GM23338 (cell line): ENCODE results near the gene MYOM3. TPM values are rescaled to one million over a fixed set of nuclear protein-coding genes. Genes with fewer than 3 reads are reported as not detected.

Source experiments
- ATAC-seq: fragments of 200-7000 bp; cut with Tn5 transposase; 3 replicates; pipeline ENCODE4 v1.9.1; 2020
- DNase-seq: peaks from one replicate; pipeline ENCODE4 v3.0.0-alpha.2; 2015; ENCODE audit warnings: low spot score
- H2AFZ ChIP-seq: fragments of 200-600 bp; sonication (generic); 2 replicates; pipeline ENCODE4 v1.8.0; 2016; ENCODE audit warnings: antibody characterized with exemption, mild to moderate bottlenecking, moderate library complexity
- H3F3A ChIP-seq: fragments of 200-600 bp; sonication (generic); replicated peaks from 2 replicates; pipeline ENCODE4 v1.8.0; 2017; ENCODE audit warnings: antibody characterized with exemption, mixed run types, low read depth
- H3K27ac ChIP-seq: fragments of 200-600 bp; sonication (generic); 2 replicates; pipeline ENCODE4 v1.6.1; 2016; ENCODE audit warnings: low read depth
- H3K27me3 ChIP-seq: fragments of 200-600 bp; sonication (generic); 2 replicates; pipeline ENCODE4 v1.8.0; 2016; ENCODE audit warnings: mild to moderate bottlenecking, mixed run types, moderate library complexity; ENCODE audit not compliant: insufficient read depth
- H3K36me3 ChIP-seq: fragments of 200-600 bp; sonication (generic); 2 replicates; pipeline ENCODE4 v1.8.0; 2016; ENCODE audit warnings: mild to moderate bottlenecking; ENCODE audit not compliant: insufficient read depth
- H3K4me1 ChIP-seq: fragments of 200-600 bp; sonication (generic); 2 replicates; pipeline ENCODE4 v1.8.0; 2016; ENCODE audit warnings: mild to moderate bottlenecking, moderate library complexity; ENCODE audit not compliant: insufficient read depth
- H3K4me2 ChIP-seq: fragments of 200-600 bp; sonication (generic); 2 replicates; pipeline ENCODE4 v1.7.1; 2017; ENCODE audit warnings: mixed run types
- H3K4me3 ChIP-seq: fragments of 200-600 bp; sonication (generic); 2 replicates; pipeline ENCODE4 v1.6.1; 2016; ENCODE audit warnings: mixed run types
- H3K79me2 ChIP-seq: fragments of 200-600 bp; sonication (generic); replicated peaks from 2 replicates; pipeline ENCODE4 v1.8.0; 2017; ENCODE audit warnings: mild to moderate bottlenecking; ENCODE audit not compliant: insufficient read depth
- H3K9me2 ChIP-seq: fragments of 200-600 bp; sonication (generic); 2 replicates; pipeline ENCODE4 v1.8.0; 2017; ENCODE audit not compliant: insufficient read depth
- H4K20me1 ChIP-seq: fragments of 200-600 bp; sonication (generic); replicated peaks from 2 replicates; pipeline ENCODE4 v1.8.0; 2017; ENCODE audit warnings: mild to moderate bottlenecking; ENCODE audit not compliant: insufficient read depth
- H3K27ac Mint-ChIP-seq: 2 replicates; pipeline ENCODE4 v1.8.0; 2020; ENCODE audit warnings: inconsistent platforms, mild to moderate bottlenecking, moderate library complexity, mixed read lengths
- H3K27me3 Mint-ChIP-seq: 3 replicates; pipeline ENCODE4 v1.8.0; 2022; ENCODE audit warnings: low read depth, mild to moderate bottlenecking, moderate library complexity, mixed read lengths, inconsistent platforms; ENCODE audit not compliant: insufficient read depth, poor library complexity
- H3K36me3 Mint-ChIP-seq: 3 replicates; pipeline ENCODE4 v1.8.0; 2021; ENCODE audit warnings: low read depth, mild to moderate bottlenecking, inconsistent platforms, moderate library complexity, mixed read lengths
- H3K4me1 Mint-ChIP-seq: 3 replicates; pipeline ENCODE4 v1.8.0; 2020; ENCODE audit warnings: mild to moderate bottlenecking, inconsistent platforms, mixed read lengths
- H3K4me3 Mint-ChIP-seq: 3 replicates; pipeline ENCODE4 v1.8.0; 2021; ENCODE audit warnings: moderate library complexity, mild to moderate bottlenecking, inconsistent platforms, mixed read lengths
- H3K9me3 Mint-ChIP-seq: 3 replicates; pipeline ENCODE4 v1.8.0; 2020; ENCODE audit warnings: moderate library complexity, mild to moderate bottlenecking, inconsistent platforms, mixed read lengths
- CTCF ChIP-seq, 2 experiments: fragments of 200-600 bp in 1 of 2; sonication (generic) in 1 of 2; conservative IDR thresholded peaks; 2 replicates each; pipeline versions ENCODE4 v1.5.1 to v1.6.1; 2016 to 2017; ENCODE audit warnings: antibody characterized with exemption in 2 of 2, low read depth in 2 of 2, mild to moderate bottlenecking in 2 of 2, moderate library complexity in 1 of 2
- EZH2 ChIP-seq: fragments of 200-600 bp; sonication (generic); IDR thresholded peaks from one replicate; pipeline ENCODE4 v1.8.0; 2017; ENCODE audit warnings: antibody characterized with exemption, mild to moderate bottlenecking, low read depth; ENCODE audit not compliant: unreplicated experiment
- EZH2phosphoT487 ChIP-seq: fragments of 200-600 bp; sonication (generic); IDR thresholded peaks from one replicate; pipeline ENCODE4 v1.8.1; 2018; ENCODE audit warnings: antibody characterized with exemption; ENCODE audit not compliant: unreplicated experiment
- POLR2AphosphoS5 ChIP-seq: IDR thresholded peaks from 2 replicates; pipeline ENCODE4 v1.6.1; 2016; ENCODE audit warnings: antibody characterized with exemption, low read depth
- REST ChIP-seq: IDR thresholded peaks from one replicate; pipeline ENCODE4 v1.6.1; 2018; ENCODE audit warnings: antibody characterized with exemption; ENCODE audit not compliant: unreplicated experiment
- STAT1 ChIP-seq: IDR thresholded peaks from one replicate; pipeline ENCODE4 v1.6.1; 2016; ENCODE audit warnings: antibody characterized with exemption; ENCODE audit not compliant: unreplicated experiment
- polyA plus RNA-seq: library from polyadenylated mRNA; unstranded; fragments of >200 nt; fragmentation: Nextera tagmentation; extraction: Ambion mirVana; gene quantifications from 2 replicates; pipeline ENCODE4 v1.2.1, GENCODE V29; 2016
- total RNA-seq: library from RNA; depleted of rRNA; stranded (reverse); fragments of >200 nt; shearing (Covaris generic); gene quantifications from 2 replicates; pipeline ENCODE4 v1.2.3, GENCODE V29; 2014
- TF ChIP-seq, protein P1 (sequence below): fragments of 250-450 bp; sonication (Bioruptor Pico); IDR thresholded peaks from 2 replicates; pipeline ENCODE4 v1.5.0; 2020; ENCODE audit warnings: mild to moderate bottlenecking, moderate library complexity

Gene MYOM3
- total and polyA plus RNA-seq, 2 experiments from 2014 or later = not detected

- TF ChIP-seq, protein P1, sequence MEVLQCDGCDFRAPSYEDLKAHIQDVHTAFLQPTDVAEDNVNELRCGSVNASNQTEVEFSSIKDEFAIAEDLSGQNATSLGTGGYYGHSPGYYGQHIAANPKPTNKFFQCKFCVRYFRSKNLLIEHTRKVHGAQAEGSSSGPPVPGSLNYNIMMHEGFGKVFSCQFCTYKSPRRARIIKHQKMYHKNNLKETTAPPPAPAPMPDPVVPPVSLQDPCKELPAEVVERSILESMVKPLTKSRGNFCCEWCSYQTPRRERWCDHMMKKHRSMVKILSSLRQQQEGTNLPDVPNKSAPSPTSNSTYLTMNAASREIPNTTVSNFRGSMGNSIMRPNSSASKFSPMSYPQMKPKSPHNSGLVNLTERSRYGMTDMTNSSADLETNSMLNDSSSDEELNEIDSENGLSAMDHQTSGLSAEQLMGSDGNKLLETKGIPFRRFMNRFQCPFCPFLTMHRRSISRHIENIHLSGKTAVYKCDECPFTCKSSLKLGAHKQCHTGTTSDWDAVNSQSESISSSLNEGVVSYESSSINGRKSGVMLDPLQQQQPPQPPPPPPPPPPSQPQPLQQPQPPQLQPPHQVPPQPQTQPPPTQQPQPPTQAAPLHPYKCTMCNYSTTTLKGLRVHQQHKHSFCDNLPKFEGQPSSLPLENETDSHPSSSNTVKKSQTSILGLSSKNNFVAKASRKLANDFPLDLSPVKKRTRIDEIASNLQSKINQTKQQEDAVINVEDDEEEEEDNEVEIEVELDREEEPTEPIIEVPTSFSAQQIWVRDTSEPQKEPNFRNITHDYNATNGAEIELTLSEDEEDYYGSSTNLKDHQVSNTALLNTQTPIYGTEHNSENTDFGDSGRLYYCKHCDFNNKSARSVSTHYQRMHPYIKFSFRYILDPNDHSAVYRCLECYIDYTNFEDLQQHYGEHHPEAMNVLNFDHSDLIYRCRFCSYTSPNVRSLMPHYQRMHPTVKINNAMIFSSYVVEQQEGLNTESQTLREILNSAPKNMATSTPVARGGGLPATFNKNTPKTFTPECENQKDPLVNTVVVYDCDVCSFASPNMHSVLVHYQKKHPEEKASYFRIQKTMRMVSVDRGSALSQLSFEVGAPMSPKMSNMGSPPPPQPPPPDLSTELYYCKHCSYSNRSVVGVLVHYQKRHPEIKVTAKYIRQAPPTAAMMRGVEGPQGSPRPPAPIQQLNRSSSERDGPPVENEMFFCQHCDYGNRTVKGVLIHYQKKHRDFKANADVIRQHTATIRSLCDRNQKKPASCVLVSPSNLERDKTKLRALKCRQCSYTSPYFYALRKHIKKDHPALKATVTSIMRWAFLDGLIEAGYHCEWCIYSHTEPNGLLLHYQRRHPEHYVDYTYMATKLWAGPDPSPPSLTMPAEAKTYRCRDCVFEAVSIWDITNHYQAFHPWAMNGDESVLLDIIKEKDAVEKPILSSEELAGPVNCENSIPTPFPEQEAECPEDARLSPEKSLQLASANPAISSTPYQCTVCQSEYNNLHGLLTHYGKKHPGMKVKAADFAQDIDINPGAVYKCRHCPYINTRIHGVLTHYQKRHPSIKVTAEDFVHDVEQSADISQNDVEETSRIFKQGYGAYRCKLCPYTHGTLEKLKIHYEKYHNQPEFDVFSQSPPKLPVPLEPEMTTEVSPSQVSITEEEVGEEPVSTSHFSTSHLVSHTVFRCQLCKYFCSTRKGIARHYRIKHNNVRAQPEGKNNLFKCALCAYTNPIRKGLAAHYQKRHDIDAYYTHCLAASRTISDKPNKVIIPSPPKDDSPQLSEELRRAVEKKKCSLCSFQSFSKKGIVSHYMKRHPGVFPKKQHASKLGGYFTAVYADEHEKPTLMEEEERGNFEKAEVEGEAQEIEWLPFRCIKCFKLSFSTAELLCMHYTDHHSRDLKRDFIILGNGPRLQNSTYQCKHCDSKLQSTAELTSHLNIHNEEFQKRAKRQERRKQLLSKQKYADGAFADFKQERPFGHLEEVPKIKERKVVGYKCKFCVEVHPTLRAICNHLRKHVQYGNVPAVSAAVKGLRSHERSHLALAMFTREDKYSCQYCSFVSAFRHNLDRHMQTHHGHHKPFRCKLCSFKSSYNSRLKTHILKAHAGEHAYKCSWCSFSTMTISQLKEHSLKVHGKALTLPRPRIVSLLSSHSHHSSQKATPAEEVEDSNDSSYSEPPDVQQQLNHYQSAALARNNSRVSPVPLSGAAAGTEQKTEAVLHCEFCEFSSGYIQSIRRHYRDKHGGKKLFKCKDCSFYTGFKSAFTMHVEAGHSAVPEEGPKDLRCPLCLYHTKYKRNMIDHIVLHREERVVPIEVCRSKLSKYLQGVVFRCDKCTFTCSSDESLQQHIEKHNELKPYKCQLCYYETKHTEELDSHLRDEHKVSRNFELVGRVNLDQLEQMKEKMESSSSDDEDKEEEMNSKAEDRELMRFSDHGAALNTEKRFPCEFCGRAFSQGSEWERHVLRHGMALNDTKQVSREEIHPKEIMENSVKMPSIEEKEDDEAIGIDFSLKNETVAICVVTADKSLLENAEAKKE (CRISPR knock-in tag) = no peak
- TF ChIP-seq POLR2AphosphoS5 = no peak
- TF ChIP-seq EZH2 = no peak
- no peak for TF ChIP-seq EZH2phosphoT487
- no peak for TF ChIP-seq CTCF (conservative IDR thresholded peaks at IDR 0.05; ENCODE audit: low read depth in 2 of 2)
Observed at GRCh38 chr1:24126672-24127023, 14.7 kb upstream of the MYOM3 start (continued).

DNA sequence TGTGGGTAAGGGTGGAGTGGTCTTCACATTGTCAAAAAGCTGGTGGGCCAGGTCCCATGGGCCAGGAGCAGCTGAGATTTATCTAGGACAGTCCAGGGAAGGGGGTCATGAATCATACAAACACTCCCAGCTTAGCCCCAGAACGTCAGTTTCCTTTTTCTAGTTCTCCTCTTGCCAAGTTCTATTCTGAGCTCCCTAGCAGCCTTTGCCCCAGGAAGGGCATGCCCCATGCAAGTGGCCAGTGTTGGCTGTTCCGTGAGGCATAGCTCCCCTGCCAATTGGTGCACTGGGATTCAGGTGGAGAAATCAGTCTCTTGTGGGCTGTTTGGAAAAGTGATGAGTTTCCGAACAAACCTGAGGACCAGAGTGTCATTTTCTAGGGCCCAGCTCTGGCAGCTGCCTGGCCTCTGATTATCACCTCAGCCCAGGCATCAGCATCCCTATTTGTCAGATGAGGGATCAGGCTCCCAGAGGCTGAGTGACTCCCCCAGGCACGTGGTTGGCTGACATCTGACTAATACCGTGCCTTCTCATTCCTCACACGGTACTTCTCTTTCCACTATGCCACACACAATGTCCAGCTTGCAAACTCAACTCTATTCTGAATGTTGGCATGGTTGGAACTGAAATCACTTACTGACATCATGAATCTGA lies 14.2 kb upstream of the MYOM3 start:
- H3K79me2 ChIP-seq = no peaks in the 10 kb centered on the region
- no peaks in the 10 kb centered on the region for H3K27me3 ChIP-seq
- H3K4me1 ChIP-seq = no peaks in the 10 kb centered on the region
- Mint-ChIP-seq H3K9me3 (peaks cover 14% of the 10 kb centered on the region; the same call in 2 of the 3 replicates), H3K36me3 (peaks cover 8% of the 10 kb centered on the region; the same call in 1 of the 3 replicates), H3K4me3 (no peak overlapping the region), H3K4me1 (peaks cover 10% of the 10 kb centered on the region), H3K27ac (no peak overlapping the region), H3K27me3 (peaks cover 5% of the 10 kb centered on the region)
- ATAC-seq (no peak), DNase-seq (no peak)
- no peak overlapping the region for H2AFZ ChIP-seq
- H3F3A ChIP-seq = no peaks in the 10 kb centered on the region
- H3K27ac ChIP-seq = no peak overlapping the region
- no peaks in the 10 kb centered on the region for H3K9me2 ChIP-seq
- no peak overlapping the region for H3K4me2 ChIP-seq
- no peaks in the 10 kb centered on the region for H3K36me3 ChIP-seq
- no peak overlapping the region for H3K4me3 ChIP-seq
- no peaks in the 10 kb centered on the region for H4K20me1 ChIP-seq
- TF ChIP-seq REST = no peak
- no peak for TF ChIP-seq STAT1
- TF ChIP-seq EZH2 = no peak
